Testis (tissue), 3 donors: ENCODE data around the gene NFE2L2. TPM values are rescaled to one million over a fixed set of nuclear protein-coding genes. Genes with fewer than 3 reads are reported as not detected.
A peak's percentile ranks its signal among the peaks of the same experiment; 100 is the strongest.

Experiments
- DNase-seq: peaks from one replicate; pipeline ENCODE4 v3.0.0-alpha.2; 2019
- H3K27ac ChIP-seq, 2 donors: fragments of 200-600 bp; sonication (generic); one replicate each; pipeline ENCODE4 v1.5.1; 2019
- H3K27me3 ChIP-seq: fragments of 200-600 bp; sonication (generic); one replicate; pipeline ENCODE4 v1.5.1; 2019
- H3K36me3 ChIP-seq: fragments of 200-600 bp; sonication (generic); one replicate; pipeline ENCODE4 v1.5.1; 2017; ENCODE audit warnings: low read depth; ENCODE audit errors: missing control alignments
- H3K4me1 ChIP-seq: fragments of 200-600 bp; sonication (generic); one replicate; pipeline ENCODE4 v1.5.1; 2019
- H3K4me3 ChIP-seq, 2 donors: fragments of 200-600 bp; sonication (generic); one replicate each; pipeline ENCODE4 v1.5.1; 2017 to 2019
- H3K9me3 ChIP-seq: fragments of 200-600 bp; sonication (generic); one replicate; pipeline ENCODE4 v1.5.1; 2017
- POLR2A ChIP-seq: fragments of 450-650 bp; IDR thresholded peaks from one replicate; pipeline ENCODE4 v1.6.1; 2017; ENCODE audit warnings: antibody characterized with exemption, mild to moderate bottlenecking, moderate library complexity
- WGBS, 2 donors: methylation state at CpG; one replicate each; pipeline ENCODE4 v1.1.5; 2018; 5-methylcytosine and 5-hydroxymethylcytosine counted together
- intact Hi-C: fragments of 100-400 bp; cut with DNase I; formaldehyde crosslinking; loops from one replicate; pipeline ENCODE4 v1.15.1; 2023; ENCODE audit warnings: low total_unique reads
- polyA plus RNA-seq: library from polyadenylated mRNA; stranded (reverse); fragments of 350-450 nt; fragmentation: Illumina TruSeq; extraction: RNeasy Lipid Tissue Mini Kit (QIAGEN cat#74804); gene quantifications from one replicate; pipeline ENCODE4 v1.2.3, GENCODE V29; 2014; ENCODE audit warnings: low read depth, low replicate concordance; ENCODE audit not compliant: insufficient read depth
- total RNA-seq, 2 donors: library from RNA; depleted of rRNA; stranded (reverse); fragments of >200 nt; gene quantifications; one replicate each; pipeline ENCODE4 v1.2.3, GENCODE V29; 2016
- TF ChIP-seq, protein P1 (sequence below), 3 experiments: fragments of 450-650 bp in 2 of 3; fragments of 200-600 bp in 1 of 3; sonication (generic) in 1 of 3; IDR thresholded peaks; one replicate each; pipeline ENCODE4 v1.5.1; 2016 to 2019; ENCODE audit warnings: antibody characterized with exemption in 3 of 3, mild to moderate bottlenecking in 2 of 3, moderate library complexity in 1 of 3

The NFE2L2 gene
- total and polyA plus RNA-seq, 3 donors from 2014 or later: 72.7 to 132 (median 126) TPM

- WGBS, 2 donors: 10 to 15% methylated on average over 3 of the region's 3 CpGs
- no peaks in the 10 kb centered on the region for H3K9me3 ChIP-seq
- H3K36me3 ChIP-seq: no peaks in the 10 kb centered on the region
- no peaks in the 10 kb centered on the region for H3K27me3 ChIP-seq
- peak; percentile 58 for DNase-seq
- peak overlapping the region in 1 of 2 donors; percentile 7 for H3K4me3 ChIP-seq
- no peak for TF ChIP-seq POLR2A
- TF ChIP-seq, protein P1, sequence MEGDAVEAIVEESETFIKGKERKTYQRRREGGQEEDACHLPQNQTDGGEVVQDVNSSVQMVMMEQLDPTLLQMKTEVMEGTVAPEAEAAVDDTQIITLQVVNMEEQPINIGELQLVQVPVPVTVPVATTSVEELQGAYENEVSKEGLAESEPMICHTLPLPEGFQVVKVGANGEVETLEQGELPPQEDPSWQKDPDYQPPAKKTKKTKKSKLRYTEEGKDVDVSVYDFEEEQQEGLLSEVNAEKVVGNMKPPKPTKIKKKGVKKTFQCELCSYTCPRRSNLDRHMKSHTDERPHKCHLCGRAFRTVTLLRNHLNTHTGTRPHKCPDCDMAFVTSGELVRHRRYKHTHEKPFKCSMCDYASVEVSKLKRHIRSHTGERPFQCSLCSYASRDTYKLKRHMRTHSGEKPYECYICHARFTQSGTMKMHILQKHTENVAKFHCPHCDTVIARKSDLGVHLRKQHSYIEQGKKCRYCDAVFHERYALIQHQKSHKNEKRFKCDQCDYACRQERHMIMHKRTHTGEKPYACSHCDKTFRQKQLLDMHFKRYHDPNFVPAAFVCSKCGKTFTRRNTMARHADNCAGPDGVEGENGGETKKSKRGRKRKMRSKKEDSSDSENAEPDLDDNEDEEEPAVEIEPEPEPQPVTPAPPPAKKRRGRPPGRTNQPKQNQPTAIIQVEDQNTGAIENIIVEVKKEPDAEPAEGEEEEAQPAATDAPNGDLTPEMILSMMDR (IDR thresholded peaks at IDR 0.05): no peak
- H3K27ac ChIP-seq: peak overlapping the region; percentile 63 to 67
- peaks cover 9% of the 10 kb centered on the region for H3K4me1 ChIP-seq
- intact Hi-C loops: no loop called here
These were observed 31.0 kb upstream of the NFE2L2 start for GRCh38 chr2:177295484-177295883.

GRCh38 chr2:177291701-177292100 lies 27.2 kb upstream of the NFE2L2 start:
- no peaks in the 10 kb centered on the region for H3K9me3 ChIP-seq
- H3K4me3 ChIP-seq: no peak overlapping the region
- 90 to 95% methylated on average over 4 of the region's 4 CpGs for WGBS, 2 donors
- no peak for DNase-seq
- H3K4me1 ChIP-seq: peaks cover 9% of the 10 kb centered on the region
- intact Hi-C loops: no loop called here
- TF ChIP-seq POLR2A: no peak
- TF ChIP-seq, protein P1 (IDR thresholded peaks at IDR 0.05): no peak
- H3K27ac ChIP-seq: no peak overlapping the region
- H3K36me3 ChIP-seq: no peaks in the 10 kb centered on the region
- no peaks in the 10 kb centered on the region for H3K27me3 ChIP-seq

DNA sequence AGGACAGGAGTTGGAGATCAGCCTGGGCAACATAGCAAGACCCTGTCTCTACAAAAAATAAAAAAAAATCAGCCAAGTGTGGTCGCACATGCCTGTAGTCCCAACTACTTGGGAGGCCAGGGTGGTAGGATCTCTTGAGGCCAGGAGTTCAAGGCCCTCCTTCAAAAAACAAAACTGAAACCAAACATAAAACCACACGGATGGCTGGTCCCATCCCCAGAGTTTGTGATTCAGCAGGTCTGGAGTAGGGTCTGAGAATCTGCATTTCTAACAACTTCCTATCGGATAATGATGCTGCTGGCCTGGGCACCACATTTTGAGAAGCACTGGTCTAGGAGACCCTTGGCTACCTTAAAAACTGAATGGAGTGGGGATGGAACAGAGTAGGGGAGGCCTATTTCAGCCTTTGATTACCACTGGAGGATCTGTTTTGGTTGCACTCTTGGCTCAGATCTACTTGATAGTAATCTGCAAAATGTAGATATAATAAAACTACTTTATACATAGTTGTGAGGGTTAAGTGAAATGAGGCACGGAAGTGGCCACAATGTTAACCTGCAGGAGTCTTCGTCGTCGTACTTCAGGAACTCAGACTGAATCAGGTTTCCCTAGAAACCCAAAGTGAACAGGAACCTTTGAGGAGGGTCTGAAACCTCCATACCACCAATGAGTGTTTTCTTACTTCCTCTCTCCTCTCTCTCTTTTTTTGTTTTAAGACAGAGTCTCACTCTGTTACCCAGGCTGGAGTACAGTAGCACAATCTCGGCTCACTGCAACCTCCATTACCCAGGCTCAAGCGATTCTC lies 25.5 kb upstream of the NFE2L2 start:
- Histone ChIP-seq H3K9me3 (no peaks in the 10 kb centered on the region), H3K27me3 (no peaks in the 10 kb centered on the region), H3K36me3 (no peaks in the 10 kb centered on the region), H3K4me3 (no peak overlapping the region), H3K27ac (no peak overlapping the region), H3K4me1 (peaks cover 7% of the 10 kb centered on the region)
- intact Hi-C loops: no loop called here
- no peak for DNase-seq
- no peak for TF ChIP-seq POLR2A
- TF ChIP-seq, protein P1 (IDR thresholded peaks at IDR 0.05): no peak
- WGBS, 2 donors: 62 to 72% methylated on average over 9 of the region's 9 CpGs

GRCh38 chr2:177287814-177288213 lies 23.3 kb upstream of the NFE2L2 start:
- 43 to 82% methylated on average over 1 of the region's 1 CpG for WGBS, 2 donors
- no peaks in the 10 kb centered on the region for H3K27me3 ChIP-seq
- no peaks in the 10 kb centered on the region for H3K36me3 ChIP-seq
- DNase-seq: no peak
- H3K27ac ChIP-seq: no peak overlapping the region
- intact Hi-C loops: no loop called here
- H3K4me1 ChIP-seq: peaks cover 13% of the 10 kb centered on the region
- no peak for TF ChIP-seq POLR2A
- TF ChIP-seq, protein P1 (IDR thresholded peaks at IDR 0.05): no peak
- no peak overlapping the region for H3K4me3 ChIP-seq
- no peaks in the 10 kb centered on the region for H3K9me3 ChIP-seq
